GM23338 (cell line): ENCODE results near the gene VMP1. TPM values are rescaled to one million over a fixed set of nuclear protein-coding genes. Genes with fewer than 3 reads are reported as not detected.
"Not testable (repeated sequence)": the region's sequence is repeated elsewhere in the genome, so short reads cannot be mapped to it uniquely, and the experiment has no call there.

Experiments used
- ATAC-seq: fragments of 200-7000 bp; cut with Tn5 transposase; 3 replicates; pipeline ENCODE4 v1.9.1; 2020
- DNase-seq: peaks from one replicate; pipeline ENCODE4 v3.0.0-alpha.2; 2015; ENCODE audit warnings: low spot score
- H2AFZ ChIP-seq: fragments of 200-600 bp; sonication (generic); 2 replicates; pipeline ENCODE4 v1.8.0; 2016; ENCODE audit warnings: antibody characterized with exemption, mild to moderate bottlenecking, moderate library complexity
- H3F3A ChIP-seq: fragments of 200-600 bp; sonication (generic); replicated peaks from 2 replicates; pipeline ENCODE4 v1.8.0; 2017; ENCODE audit warnings: antibody characterized with exemption, mixed run types, low read depth
- H3K27ac ChIP-seq: fragments of 200-600 bp; sonication (generic); 2 replicates; pipeline ENCODE4 v1.6.1; 2016; ENCODE audit warnings: low read depth
- H3K27me3 ChIP-seq: fragments of 200-600 bp; sonication (generic); 2 replicates; pipeline ENCODE4 v1.8.0; 2016; ENCODE audit warnings: mild to moderate bottlenecking, mixed run types, moderate library complexity; ENCODE audit not compliant: insufficient read depth
- H3K36me3 ChIP-seq: fragments of 200-600 bp; sonication (generic); 2 replicates; pipeline ENCODE4 v1.8.0; 2016; ENCODE audit warnings: mild to moderate bottlenecking; ENCODE audit not compliant: insufficient read depth
- H3K4me1 ChIP-seq: fragments of 200-600 bp; sonication (generic); 2 replicates; pipeline ENCODE4 v1.8.0; 2016; ENCODE audit warnings: mild to moderate bottlenecking, moderate library complexity; ENCODE audit not compliant: insufficient read depth
- H3K4me2 ChIP-seq: fragments of 200-600 bp; sonication (generic); 2 replicates; pipeline ENCODE4 v1.7.1; 2017; ENCODE audit warnings: mixed run types
- H3K4me3 ChIP-seq: fragments of 200-600 bp; sonication (generic); 2 replicates; pipeline ENCODE4 v1.6.1; 2016; ENCODE audit warnings: mixed run types
- H3K79me2 ChIP-seq: fragments of 200-600 bp; sonication (generic); replicated peaks from 2 replicates; pipeline ENCODE4 v1.8.0; 2017; ENCODE audit warnings: mild to moderate bottlenecking; ENCODE audit not compliant: insufficient read depth
- H3K9me2 ChIP-seq: fragments of 200-600 bp; sonication (generic); 2 replicates; pipeline ENCODE4 v1.8.0; 2017; ENCODE audit not compliant: insufficient read depth
- H4K20me1 ChIP-seq: fragments of 200-600 bp; sonication (generic); replicated peaks from 2 replicates; pipeline ENCODE4 v1.8.0; 2017; ENCODE audit warnings: mild to moderate bottlenecking; ENCODE audit not compliant: insufficient read depth
- H3K27ac Mint-ChIP-seq: 2 replicates; pipeline ENCODE4 v1.8.0; 2020; ENCODE audit warnings: inconsistent platforms, mild to moderate bottlenecking, moderate library complexity, mixed read lengths
- H3K27me3 Mint-ChIP-seq: 3 replicates; pipeline ENCODE4 v1.8.0; 2022; ENCODE audit warnings: low read depth, mild to moderate bottlenecking, moderate library complexity, mixed read lengths, inconsistent platforms; ENCODE audit not compliant: insufficient read depth, poor library complexity
- H3K36me3 Mint-ChIP-seq: 3 replicates; pipeline ENCODE4 v1.8.0; 2021; ENCODE audit warnings: low read depth, mild to moderate bottlenecking, inconsistent platforms, moderate library complexity, mixed read lengths
- H3K4me1 Mint-ChIP-seq: 3 replicates; pipeline ENCODE4 v1.8.0; 2020; ENCODE audit warnings: mild to moderate bottlenecking, inconsistent platforms, mixed read lengths
- H3K4me3 Mint-ChIP-seq: 3 replicates; pipeline ENCODE4 v1.8.0; 2021; ENCODE audit warnings: moderate library complexity, mild to moderate bottlenecking, inconsistent platforms, mixed read lengths
- H3K9me3 Mint-ChIP-seq: 3 replicates; pipeline ENCODE4 v1.8.0; 2020; ENCODE audit warnings: moderate library complexity, mild to moderate bottlenecking, inconsistent platforms, mixed read lengths
- ETS1 ChIP-seq: IDR thresholded peaks from 2 replicates; pipeline ENCODE4 v1.6.1; 2016; ENCODE audit warnings: antibody characterized with exemption
- JUNB ChIP-seq: IDR thresholded peaks from one replicate; pipeline ENCODE4 v1.6.1; 2016; ENCODE audit warnings: antibody characterized with exemption; ENCODE audit not compliant: unreplicated experiment
- NANOG ChIP-seq: IDR thresholded peaks from 2 replicates; pipeline ENCODE4 v1.6.1; 2016; ENCODE audit warnings: antibody characterized with exemption, borderline replicate concordance
- POLR2AphosphoS5 ChIP-seq: IDR thresholded peaks from 2 replicates; pipeline ENCODE4 v1.6.1; 2016; ENCODE audit warnings: antibody characterized with exemption, low read depth
- REST ChIP-seq: IDR thresholded peaks from one replicate; pipeline ENCODE4 v1.6.1; 2018; ENCODE audit warnings: antibody characterized with exemption; ENCODE audit not compliant: unreplicated experiment
- ZNF331 ChIP-seq: fragments of 250-450 bp; sonication (Bioruptor Pico); IDR thresholded peaks from 2 replicates; pipeline ENCODE4 v1.5.0; 2020; ENCODE audit warnings: low read depth, mild to moderate bottlenecking, moderate library complexity
- polyA plus RNA-seq: library from polyadenylated mRNA; unstranded; fragments of >200 nt; fragmentation: Nextera tagmentation; extraction: Ambion mirVana; gene quantifications from 2 replicates; pipeline ENCODE4 v1.2.1, GENCODE V29; 2016
- total RNA-seq: library from RNA; depleted of rRNA; stranded (reverse); fragments of >200 nt; shearing (Covaris generic); gene quantifications from 2 replicates; pipeline ENCODE4 v1.2.3, GENCODE V29; 2014
- TF ChIP-seq, protein P1 (sequence below): fragments of 250-450 bp; sonication (Bioruptor Pico); IDR thresholded peaks from 2 replicates; pipeline ENCODE4 v1.5.0; 2020; ENCODE audit warnings: mild to moderate bottlenecking, moderate library complexity

Gene VMP1
- total and polyA plus RNA-seq, 2 experiments from 2014 or later = 70.1 to 112 TPM

DNA sequence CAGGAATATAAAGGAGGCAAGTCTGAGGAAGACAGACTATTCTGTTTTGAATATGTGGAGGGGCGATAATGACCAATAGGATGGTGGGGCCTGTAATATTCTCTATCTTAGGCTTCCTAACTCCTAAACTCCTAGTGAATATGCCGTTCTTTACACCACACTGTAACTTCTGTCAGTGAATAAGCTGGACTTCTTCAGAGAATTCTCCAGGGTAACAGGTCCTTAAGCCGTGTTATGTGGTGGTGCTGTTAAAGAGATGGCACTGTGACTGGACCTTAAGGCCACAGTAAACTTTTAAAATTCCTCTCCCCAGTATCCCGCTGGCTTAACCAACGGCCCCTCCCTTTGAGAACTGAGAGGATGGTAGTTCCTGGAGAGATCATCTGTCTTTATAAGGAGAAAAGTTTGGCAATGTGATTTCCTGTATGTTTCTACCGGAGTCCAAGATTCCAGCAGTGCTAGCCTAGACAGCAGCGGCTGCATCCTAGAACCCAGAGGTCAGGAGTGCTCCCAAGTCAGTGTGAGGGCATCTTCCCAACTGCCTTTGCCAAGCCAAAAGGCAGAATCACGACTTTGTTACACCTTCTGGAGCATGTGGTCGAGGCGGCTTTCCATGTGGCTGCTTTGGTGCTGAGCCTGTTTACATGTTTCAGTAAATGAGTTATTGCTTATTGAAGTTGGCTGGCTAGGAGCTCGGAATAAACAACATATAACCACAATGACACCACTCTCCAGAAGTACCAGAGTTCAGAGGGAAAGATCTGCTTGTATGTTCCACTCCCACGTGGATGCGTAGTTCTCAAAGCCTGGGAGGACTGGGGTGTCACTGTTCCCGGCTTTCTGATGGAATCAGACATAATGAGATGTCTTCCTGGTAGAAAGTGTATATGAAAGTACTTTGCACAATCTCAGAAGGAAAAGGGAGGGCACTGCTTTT lies 144.3 kb downstream of the VMP1 start (continued):
- TF ChIP-seq, protein P1, sequence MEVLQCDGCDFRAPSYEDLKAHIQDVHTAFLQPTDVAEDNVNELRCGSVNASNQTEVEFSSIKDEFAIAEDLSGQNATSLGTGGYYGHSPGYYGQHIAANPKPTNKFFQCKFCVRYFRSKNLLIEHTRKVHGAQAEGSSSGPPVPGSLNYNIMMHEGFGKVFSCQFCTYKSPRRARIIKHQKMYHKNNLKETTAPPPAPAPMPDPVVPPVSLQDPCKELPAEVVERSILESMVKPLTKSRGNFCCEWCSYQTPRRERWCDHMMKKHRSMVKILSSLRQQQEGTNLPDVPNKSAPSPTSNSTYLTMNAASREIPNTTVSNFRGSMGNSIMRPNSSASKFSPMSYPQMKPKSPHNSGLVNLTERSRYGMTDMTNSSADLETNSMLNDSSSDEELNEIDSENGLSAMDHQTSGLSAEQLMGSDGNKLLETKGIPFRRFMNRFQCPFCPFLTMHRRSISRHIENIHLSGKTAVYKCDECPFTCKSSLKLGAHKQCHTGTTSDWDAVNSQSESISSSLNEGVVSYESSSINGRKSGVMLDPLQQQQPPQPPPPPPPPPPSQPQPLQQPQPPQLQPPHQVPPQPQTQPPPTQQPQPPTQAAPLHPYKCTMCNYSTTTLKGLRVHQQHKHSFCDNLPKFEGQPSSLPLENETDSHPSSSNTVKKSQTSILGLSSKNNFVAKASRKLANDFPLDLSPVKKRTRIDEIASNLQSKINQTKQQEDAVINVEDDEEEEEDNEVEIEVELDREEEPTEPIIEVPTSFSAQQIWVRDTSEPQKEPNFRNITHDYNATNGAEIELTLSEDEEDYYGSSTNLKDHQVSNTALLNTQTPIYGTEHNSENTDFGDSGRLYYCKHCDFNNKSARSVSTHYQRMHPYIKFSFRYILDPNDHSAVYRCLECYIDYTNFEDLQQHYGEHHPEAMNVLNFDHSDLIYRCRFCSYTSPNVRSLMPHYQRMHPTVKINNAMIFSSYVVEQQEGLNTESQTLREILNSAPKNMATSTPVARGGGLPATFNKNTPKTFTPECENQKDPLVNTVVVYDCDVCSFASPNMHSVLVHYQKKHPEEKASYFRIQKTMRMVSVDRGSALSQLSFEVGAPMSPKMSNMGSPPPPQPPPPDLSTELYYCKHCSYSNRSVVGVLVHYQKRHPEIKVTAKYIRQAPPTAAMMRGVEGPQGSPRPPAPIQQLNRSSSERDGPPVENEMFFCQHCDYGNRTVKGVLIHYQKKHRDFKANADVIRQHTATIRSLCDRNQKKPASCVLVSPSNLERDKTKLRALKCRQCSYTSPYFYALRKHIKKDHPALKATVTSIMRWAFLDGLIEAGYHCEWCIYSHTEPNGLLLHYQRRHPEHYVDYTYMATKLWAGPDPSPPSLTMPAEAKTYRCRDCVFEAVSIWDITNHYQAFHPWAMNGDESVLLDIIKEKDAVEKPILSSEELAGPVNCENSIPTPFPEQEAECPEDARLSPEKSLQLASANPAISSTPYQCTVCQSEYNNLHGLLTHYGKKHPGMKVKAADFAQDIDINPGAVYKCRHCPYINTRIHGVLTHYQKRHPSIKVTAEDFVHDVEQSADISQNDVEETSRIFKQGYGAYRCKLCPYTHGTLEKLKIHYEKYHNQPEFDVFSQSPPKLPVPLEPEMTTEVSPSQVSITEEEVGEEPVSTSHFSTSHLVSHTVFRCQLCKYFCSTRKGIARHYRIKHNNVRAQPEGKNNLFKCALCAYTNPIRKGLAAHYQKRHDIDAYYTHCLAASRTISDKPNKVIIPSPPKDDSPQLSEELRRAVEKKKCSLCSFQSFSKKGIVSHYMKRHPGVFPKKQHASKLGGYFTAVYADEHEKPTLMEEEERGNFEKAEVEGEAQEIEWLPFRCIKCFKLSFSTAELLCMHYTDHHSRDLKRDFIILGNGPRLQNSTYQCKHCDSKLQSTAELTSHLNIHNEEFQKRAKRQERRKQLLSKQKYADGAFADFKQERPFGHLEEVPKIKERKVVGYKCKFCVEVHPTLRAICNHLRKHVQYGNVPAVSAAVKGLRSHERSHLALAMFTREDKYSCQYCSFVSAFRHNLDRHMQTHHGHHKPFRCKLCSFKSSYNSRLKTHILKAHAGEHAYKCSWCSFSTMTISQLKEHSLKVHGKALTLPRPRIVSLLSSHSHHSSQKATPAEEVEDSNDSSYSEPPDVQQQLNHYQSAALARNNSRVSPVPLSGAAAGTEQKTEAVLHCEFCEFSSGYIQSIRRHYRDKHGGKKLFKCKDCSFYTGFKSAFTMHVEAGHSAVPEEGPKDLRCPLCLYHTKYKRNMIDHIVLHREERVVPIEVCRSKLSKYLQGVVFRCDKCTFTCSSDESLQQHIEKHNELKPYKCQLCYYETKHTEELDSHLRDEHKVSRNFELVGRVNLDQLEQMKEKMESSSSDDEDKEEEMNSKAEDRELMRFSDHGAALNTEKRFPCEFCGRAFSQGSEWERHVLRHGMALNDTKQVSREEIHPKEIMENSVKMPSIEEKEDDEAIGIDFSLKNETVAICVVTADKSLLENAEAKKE = no peak
- TF ChIP-seq REST = no peak
- no peak for TF ChIP-seq POLR2AphosphoS5
- TF ChIP-seq ETS1 = no peak
- TF ChIP-seq JUNB = no peak
- no peak for TF ChIP-seq NANOG
- no peak for TF ChIP-seq ZNF331

DNA sequence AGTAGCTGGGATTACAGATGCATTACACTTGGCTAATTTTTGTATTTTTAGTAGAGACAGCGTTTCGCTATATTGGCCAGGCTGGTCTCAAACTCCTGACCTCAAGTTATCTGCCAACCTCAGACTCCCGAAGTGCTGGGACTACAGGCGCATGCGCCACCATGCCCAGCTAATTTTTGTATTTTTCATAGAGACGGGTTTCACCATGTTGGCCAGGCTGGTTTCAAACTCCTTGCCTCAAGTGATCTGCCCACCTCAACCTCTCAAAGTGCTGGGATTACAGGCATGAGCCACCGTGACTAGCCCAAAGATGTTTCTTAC lies 145.4 kb downstream of the VMP1 start:
- not testable (repeated sequence) for H3K79me2 ChIP-seq, H3K4me3 ChIP-seq, H3K27me3 ChIP-seq, DNase-seq, H2AFZ ChIP-seq, H3K4me2 ChIP-seq, H3K36me3 ChIP-seq, H3K9me2 ChIP-seq, ATAC-seq, H3F3A ChIP-seq, H3K9me3 Mint-ChIP-seq, H4K20me1 ChIP-seq, H3K36me3 Mint-ChIP-seq, H3K4me3 Mint-ChIP-seq, H3K4me1 ChIP-seq
- H3K27me3 Mint-ChIP-seq = peaks cover 16% of the 10 kb centered on the region
- H3K4me1 Mint-ChIP-seq = peaks cover 30% of the 10 kb centered on the region
- H3K27ac ChIP-seq = peak overlapping the region; percentile 65
- peak overlapping the region; percentile 80 for H3K27ac Mint-ChIP-seq
